Activated CD4-positive, alpha-beta T cell treated with anti-CD3 and anti-CD28 coated beads, Interleukin-2, amount 50 U/mL, for 48 hours (primary cell): ENCODE results near the gene SNX32.

Source experiments
- DNase-seq, 2 experiments: peaks; one replicate each; pipeline ENCODE4 v3.0.0-alpha.2; 2020

SNX32 gene

DNA sequence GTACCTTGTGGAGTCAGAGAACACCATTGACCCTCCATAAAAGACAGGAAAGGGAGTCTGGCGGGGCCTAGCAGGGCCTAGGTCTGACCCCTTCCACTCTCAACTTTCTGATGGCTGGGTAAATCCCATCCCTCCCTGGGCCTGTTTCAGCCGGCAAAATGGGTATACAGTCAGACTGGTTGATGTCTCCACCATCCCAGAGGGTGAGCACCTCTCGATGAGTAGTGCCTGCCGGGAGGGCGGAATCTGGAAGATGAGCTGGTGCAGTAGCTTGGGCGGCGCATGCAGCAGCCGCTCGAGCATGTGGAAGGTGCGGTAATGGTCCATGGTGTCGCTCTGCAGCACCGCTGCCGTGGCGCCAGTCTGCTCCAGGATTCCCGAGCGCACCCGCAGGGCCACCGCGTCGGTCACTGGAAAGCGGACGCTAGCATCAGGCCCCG is 54.0 kb downstream of the SNX32 start:
- no peak for DNase-seq

DNA sequence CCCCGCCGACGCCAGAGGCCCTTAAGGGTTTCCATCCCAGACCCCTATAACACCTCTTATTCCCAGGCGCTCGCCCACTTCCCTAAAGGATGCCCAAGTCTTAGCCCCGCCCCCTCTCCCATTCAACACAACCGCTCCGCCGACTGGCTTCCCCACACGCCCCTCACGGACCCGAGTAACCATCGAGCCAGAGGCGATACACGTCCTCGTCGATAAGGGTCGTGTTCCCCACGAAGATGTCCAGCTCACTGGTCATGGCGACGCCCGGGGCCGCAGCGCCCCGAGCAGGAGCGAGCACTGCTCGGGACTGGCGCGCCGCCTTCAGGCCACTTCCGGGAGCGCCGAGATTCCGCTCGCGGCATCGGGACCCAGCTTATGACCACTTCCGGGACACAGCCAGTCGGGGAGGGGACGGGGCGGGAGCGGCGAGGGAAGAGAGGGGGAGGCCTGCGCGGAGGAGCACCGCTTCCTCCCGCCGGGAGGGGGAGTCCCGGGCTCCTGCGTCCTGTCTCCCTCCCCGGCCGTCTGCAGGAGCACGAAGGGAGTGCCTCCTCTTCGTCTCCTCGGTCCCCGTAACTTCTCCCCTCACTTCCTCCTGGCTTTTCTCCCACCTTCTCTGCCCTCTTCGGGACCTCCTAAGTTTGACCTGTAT is 54.5 kb downstream of the SNX32 start, which contains the start of gene FIBP:
Gene FIBP (minus strand): TSS at position 309 of the 652 bp plus-strand sequence. CDS start 53 bp downstream, at position 256.
- DNase-seq: peak; percentile 97 to 98

DNA sequence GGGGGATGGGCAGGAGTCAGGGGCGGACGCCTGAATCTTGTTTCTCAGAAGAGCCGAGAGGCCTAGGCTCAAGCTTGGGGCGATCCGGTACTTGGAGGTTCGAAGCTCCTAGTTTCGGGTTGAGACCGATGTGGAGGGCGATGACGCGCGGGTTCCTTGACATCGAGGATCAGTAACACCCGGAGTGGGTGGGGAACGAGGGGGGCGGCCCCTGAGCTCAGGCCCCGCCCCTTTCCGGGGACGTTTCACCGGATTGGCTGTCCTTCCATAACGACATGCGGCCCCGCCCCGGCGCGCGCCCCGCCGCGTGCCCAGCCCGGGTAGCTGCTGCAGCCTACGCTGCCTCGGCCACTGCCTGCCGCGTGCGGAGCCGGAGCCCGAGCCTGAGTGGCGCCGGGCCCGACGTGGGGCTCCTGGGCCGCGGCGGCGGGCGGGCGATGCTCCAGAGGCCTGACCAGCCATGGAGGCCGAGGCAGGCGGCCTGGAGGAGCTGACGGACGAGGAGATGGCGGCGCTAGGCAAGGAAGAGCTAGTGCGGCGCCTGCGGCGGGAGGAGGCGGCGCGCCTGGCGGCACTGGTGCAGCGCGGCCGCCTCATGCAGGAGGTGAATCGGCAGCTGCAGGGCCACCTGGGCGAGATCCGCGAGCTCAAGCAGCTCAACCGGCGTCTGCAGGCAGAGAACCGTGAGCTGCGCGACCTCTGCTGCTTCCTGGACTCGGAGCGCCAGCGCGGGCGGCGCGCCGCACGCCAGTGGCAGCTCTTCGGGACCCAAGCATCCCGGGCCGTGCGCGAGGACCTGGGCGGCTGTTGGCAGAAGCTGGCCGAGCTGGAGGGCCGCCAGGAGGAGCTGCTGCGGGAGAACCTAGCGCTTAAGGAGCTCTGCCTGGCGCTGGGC is 56.8 kb downstream of the SNX32 start, which contains the start of gene CCDC85B:
Gene CCDC85B (plus strand): TSS at position 350 of the 895 bp plus-strand sequence. CDS start 111 bp downstream, at position 461.
- peak; percentile 99 for DNase-seq

DNA sequence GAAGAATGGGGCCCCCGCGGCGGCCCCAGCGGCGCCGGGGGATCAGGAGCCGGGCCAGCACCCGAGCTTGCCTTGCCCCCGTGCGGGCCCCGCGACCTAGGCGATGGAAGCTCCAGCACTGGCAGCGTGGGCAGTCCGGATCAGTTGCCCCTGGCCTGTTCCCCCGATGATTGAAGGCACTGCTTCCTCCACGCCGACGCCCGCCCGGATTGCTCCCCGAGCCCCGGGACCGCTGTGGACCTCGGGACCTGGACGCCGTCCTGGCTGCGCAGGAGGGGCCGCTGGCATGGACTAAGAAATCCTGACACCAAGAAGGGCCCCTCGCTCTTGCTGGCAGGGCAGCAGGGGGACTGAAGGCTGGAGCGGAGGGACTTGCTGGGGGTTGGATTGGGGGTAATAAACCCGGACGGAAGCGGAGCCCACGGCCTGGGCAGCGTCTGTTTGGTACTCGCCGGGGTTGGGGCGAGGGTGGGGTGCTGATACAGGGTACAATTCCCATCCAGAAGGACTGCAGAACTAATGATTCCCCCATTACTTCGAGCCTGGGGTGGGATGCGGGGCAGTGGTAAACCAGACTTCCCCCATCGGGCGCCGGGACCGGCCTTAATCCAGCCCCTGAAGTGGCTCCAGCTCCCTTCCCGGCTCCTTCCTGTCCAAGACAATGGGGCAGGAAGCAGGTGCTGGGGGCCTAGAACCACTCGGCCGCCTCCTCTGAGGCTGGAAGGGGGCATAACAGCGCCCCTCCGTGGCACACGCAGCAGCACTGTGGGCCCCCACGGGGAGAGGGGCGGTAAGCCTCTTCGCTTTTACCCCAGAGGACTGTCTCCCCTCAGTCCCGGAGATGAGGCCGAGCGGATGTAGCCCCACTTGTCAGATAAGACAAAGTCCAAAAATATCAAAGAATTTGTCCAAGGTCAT is 57.7 kb downstream of the SNX32 start:
- DNase-seq: peak; percentile 52 to 57

DNA sequence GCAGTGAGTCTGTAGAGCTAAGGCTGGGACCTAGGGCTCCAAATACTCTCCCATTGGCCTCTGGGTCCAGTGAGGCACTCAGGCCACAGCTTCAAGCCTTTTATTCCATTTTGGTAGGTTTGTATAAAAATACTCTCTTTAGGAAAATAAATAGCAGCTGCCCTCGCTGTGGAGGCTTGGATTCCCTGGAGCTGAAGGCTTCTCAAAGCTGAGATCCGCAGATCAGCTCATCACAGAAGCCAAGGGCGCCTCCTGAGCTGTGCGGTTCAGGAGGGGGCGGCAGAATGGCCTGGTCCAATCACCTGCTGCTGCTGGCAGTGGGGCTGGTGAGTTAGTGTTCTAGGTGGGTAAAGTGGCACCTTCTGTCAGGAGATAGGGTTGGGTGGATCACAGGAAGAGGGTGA is 58.4 kb downstream of the SNX32 start:
- peak; percentile 53 to 59 for DNase-seq

DNA sequence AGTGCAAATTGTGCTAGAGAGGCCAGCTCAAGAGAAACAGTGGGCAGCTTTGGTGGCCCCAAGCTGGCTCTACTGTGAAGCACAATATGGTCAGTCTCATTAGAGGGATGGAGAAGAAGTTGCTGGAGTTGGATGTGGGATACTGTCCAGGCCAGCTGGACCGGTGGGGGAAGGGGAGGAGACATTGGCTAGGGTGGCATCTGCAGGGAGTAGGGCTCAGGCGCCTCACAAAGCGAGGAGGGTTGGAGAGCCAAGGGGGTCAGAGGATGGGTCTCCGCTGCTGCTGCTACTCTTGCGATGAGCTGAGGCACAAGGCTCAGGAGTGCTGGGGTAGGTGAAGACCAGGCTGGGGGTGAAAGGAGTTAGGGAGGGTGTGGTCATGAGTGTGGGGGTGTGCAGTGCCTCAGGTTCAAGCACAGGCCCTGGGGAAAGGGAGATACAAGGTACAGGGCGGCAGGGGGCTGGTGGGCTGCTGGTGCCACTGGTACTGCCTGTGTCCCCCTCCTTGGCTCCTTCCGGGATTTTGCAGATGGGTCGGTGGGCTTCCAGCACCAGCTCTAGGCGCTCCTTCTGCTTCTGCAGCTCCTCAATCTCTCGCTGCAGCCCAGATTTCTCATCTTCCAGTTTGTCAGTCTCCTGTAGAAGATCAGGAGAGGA is 59.0 kb downstream of the SNX32 start:
- no peak for DNase-seq

DNA sequence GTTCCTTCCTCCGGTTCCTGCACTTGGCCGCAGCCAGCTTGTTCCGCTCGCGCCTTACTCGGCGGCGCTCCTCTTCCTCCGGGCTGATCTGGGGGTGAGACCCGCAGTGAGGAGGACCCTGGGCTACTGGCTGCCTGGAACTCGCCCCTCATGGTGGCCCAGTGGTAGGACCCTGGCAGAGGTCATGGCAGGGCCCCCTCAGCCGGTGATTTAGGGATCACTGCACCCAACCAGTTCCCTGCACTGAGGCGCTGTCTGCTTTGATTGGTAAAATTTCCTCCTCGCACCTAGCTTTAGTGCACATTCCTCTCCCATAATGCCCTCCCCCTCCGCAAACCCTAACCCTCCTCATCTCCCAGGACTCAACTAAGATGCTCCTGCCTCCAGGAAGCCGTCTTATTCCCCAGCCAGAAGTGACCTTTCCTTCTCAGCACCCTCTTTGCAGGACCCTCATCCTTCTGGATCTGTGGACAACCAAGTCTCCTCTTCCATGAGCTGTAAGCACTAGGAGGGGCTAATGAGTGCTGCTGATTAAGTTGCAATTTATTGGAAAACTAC is 60.4 kb downstream of the SNX32 start:
- peak; percentile 45 to 52 for DNase-seq

DNA sequence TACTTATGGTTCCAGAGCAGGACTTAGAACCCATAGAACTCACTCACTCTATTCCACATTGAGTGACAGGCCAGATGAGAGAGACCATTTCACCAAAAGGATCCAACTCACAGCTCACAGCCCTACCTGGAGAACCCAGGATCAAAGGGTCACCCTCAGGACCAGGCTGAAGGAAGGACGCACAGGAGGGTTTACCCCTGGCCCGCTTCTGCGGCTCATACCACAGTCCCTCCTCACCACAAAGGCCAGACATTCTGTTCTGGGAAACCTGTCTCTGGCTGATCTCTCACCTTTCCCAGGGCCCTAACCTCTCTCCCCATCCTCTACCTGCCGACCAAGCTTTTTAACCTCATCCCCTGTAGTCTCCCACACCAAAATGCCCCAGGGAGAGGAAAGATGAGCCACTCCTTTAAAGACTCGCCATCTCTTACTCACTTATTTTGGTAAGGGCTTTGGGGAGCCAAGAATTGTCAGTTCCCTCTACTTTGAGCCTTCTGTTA is 61.8 kb downstream of the SNX32 start:
- no peak for DNase-seq

DNA sequence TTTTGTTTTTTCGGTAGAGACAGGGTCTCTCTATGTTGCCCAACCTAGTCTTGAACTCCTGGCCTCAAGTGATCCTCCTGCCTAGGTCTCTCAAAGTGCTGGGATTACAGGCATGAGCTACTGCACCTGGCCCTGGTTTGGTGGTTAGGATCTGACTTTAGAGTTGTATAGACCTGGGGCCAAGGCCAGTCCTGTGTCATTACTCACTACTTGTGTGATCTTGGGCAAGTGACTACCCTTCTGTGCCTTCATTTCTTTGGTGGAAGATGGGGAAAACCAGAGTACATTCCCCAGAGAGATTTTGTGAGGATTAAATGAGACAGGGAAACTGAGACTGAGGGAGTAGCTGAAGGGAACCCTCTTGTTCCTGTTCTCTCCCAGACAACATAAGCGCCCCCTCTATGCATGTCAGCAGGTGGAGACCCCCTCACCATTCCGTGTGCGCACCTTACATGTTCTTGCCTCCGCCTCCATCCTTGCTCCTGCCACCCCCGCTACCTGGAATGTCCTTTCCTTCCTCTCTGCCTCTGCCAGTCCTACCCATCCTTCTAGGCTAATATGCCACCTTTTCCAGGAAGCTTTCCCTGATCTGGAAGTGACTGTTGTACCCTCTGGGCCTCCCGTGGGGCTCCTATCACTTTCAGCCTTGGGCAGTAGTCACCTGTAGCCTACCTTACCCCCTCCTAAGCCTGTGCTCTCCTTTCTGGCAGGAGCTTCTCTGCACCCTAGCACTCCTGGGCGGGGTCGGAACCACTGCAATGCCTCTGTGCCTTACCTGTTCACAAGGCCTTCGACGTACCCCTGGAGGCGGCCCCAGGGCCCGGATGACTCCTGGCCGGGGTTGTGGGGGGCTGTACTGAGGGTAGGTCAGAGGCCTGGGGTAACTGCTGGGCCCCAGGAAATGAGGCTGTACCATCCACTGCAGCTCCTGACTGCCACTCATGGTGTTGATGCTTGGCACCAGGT is 62.6 kb downstream of the SNX32 start:
- no peak for DNase-seq

DNA sequence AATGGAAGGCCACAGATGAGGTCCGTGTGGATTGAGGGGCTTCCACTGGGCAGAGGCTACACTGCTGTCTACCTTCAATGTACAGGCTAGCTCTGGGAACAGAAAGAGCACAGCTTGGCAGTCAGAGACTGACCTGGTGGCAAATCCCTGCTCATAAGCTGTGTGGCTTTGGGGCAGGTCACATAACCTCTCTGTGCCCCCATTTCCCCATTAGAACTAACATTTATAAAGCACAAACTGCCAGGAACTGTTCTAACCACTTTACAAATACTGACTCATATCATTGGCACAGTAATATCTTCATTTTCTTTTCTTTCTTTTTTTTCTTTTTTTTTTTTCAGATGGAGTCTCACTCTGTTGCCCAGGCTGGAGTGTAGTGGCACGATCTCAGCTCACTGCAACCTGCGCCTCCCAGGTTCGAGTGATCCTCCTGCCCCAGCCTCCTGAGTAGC is 63.3 kb downstream of the SNX32 start:
- no peak for DNase-seq

DNA sequence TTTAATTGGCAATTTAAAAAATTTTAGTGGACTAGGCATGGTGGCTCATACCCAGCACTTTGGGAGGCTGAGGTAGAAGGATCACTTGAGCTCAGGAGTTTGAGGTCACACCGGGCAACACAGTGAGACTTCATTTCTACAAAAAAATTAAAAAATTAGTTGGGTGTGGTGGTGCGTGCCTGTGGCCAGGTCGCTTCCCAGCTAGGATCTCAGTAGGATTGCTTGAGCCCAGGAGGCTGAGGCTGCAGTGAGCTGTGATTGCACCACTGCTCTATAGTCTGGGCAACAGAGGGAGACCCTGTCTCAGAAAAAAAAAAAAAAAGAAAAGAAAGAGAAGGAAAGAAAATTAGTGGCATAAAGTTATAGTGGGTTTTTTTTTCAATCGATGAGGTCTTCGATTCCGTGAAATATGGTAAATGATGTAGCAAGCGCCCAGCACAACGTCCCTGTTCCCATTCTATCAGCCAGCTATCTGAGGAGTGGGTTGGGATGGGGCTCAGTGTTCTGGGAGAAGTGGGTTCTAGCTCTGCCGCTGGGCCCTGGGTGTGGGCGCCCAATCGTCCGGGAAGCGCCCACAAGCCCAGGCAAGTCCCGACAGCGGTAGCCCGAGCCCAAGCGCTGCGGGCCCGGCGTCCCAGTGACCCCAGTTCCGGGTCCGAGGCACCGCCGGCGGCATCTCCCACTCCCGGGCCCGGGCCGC is 65.0 kb downstream of the SNX32 start:
- DNase-seq: no peak

DNA sequence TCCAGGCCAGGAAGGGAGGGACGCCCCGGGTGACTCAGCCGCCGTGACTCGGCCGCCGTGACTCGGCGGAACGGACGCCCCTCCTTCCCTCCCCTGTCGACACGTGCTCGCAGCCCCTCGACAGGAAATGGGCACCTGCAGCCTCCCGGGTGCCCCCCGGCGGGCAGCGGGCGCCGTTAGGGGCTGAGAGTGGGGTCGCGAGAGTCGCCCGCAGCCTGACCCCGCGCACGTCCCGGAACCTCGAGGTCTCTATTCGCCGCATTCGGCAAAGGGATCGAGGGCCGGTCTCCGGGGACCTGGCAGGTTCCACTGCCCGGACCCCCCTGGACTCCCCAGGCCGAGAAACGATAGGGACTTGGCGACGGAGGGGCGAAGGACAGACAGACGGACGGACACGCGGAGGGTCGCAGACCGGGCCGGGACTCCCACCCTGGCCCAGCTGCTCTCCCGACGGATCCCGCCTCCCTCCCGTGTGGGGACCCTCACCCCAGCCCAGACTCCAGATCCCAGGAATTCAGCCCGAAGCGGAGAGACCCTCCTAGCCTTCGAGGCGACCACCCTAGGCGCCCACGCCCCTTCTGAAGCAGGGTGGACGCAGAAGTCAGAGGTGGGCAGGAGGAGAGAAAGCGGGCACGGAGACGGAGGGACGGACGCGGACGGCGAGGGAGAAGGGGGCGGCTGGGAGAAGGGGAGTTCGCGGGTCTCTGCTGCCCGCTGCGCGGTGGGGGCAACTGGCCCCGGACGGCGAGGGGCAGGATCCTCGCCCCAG is 65.8 kb downstream of the SNX32 start:
- DNase-seq: peak; percentile 80 to 86

DNA sequence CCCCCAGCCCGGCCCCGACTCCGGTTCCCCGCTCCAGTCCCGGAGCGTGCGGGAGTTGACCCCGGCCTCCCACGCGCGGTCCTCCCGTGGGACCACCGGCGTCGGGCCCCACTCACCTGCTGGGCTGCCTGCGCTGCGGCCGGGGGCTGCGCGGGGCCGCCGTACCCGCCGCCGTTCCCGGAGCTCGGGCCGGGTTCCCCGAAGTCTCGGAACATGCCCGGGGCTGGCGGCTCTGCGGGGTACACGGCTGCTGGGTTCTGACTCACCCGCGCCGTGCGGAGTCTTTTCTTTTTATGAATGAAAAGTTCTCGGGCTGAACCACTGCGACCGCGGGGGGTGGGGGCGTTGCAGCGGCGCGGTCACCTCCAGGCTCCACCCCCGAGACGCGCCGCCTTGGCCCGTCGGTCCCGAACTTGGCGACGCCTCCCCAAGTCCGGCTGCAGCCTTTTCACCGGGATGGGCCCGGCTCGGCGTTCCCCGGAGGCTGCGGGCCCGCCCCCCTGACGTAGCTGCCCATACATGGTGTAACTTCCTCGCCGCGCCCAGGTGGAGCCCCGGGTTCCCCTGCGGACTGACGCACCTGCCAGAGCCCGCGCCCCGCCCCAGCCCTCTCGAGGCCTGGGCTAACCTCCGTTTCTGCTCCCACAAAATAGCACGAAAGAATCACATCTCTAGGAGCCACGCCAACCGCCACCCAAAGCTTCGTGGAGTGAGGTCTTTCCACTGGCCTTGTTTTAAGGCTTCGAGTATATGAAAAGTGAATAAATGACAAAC is 66.5 kb downstream of the SNX32 start, which contains the start of gene FOSL1:
Gene FOSL1 (minus strand): TSS at position 264 of the 774 bp plus-strand sequence. CDS start 49 bp downstream, at position 215.
- DNase-seq: peak; percentile 96 to 97

DNA sequence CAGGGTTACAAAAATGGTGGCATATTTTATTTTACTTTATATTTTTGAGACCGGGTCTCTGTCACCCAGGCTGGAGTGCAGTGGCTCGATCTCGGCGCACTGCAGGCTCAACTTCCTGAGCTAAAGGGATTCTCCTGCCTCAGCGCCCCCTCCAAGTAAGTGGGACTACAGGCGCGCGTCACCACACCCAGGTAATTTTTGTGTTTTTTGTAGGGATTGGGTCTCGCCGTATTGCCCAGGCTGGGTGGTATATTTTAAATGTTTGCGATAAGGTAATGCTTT is 67.1 kb downstream of the SNX32 start:
- DNase-seq: no peak

DNA sequence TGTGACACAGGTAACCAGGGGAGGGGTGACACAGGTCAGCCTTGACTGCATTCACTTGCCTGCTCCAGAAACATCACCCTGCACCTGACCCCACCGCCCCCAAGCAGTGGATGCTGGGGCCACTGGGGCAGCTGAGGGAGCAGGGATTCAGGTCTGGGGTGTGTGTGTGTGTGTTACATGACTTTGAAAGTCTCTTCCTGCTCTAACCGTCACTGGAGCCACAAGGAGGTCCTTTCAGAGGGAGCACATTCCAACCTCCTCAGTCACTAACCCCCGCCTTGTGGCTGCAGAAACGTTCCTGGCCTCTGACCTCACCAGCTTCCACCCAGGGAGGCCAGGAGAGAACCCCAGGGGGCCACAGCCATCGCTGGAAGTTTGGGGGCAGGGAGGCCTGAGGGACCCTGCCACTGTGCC is 69.3 kb downstream of the SNX32 start:
- DNase-seq: no peak
